ENCODE data around the gene ARID4B. TPM values are rescaled to one million over a fixed set of nuclear protein-coding genes. Genes with fewer than 3 reads are reported as not detected.

ARID4B gene
- total and polyA plus RNA-seq, 2 of the 13 experiments (the other 11 are each of a cell fraction or from before 2014, with no cell fraction given), result 9.7 to 24.6 TPM

DNA sequence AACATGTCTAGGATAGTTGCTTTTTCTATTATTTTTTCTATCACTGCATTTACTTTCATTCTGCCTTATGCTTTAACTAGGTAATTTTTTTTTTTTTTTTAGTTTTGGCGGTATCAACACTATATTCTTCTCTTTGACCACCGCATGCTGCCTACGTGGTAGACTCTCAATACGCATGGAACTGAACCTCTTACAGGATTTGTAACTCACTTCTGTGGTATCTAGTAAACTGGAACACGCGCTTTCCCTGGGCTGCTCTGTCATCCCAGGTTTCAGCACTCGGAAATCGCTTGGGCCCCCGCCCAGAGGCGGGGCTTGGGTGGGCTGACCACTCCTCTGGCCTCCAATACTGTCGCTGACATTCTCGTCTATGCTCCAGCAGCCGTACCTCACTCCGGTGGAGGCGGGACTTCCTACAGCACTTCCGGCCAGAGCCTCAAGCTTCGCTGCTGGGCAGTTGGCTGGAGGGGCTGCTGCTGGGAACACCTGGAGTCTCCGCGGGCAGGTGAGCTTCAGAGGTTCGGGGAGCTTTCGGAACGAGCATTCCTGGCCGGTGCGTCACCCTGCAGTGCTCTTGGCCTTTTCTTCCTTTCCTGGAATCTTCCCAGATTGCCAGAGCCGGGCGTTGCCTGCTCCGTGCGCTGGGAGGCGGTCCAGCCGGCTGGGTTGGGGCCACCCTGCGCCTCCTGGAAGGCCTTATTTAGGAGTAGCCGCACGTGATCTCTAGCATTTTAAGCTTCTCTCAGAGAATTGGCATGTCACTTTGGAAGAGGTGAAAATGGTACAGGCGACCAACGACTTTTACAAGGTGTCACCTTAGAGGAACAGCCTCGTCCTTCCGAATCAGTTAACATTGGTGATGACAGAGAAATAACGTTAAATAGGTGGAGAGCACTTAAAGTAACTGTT lies 39.3 kb upstream of the ARID4B start, which contains the start of gene TBCE (continued):
- no peak for TF ChIP-seq THAP8 (CRISPR knock-in tag; IDR thresholded peaks at IDR 0.05; ENCODE audit: borderline replicate concordance)
- peak; percentile 84 for TF ChIP-seq GATAD1 (CRISPR knock-in tag; IDR thresholded peaks at IDR 0.05)
- TF ChIP-seq SAFB2 (CRISPR knock-in tag; IDR thresholded peaks at IDR 0.05; ENCODE audit: borderline replicate concordance, low read depth), result no peak
- TF ChIP-seq PRPF4 (IDR thresholded peaks at IDR 0.05; ENCODE audit: low read depth, low read length, poor library complexity, severe bottlenecking), result no peak
- no peak for TF ChIP-seq HMGXB3 (CRISPR knock-in tag; IDR thresholded peaks at IDR 0.05; ENCODE audit: borderline replicate concordance)
- no peak for TF ChIP-seq SIN3B (IDR thresholded peaks at IDR 0.05; ENCODE audit: low read length)
- TF ChIP-seq, protein P1, sequence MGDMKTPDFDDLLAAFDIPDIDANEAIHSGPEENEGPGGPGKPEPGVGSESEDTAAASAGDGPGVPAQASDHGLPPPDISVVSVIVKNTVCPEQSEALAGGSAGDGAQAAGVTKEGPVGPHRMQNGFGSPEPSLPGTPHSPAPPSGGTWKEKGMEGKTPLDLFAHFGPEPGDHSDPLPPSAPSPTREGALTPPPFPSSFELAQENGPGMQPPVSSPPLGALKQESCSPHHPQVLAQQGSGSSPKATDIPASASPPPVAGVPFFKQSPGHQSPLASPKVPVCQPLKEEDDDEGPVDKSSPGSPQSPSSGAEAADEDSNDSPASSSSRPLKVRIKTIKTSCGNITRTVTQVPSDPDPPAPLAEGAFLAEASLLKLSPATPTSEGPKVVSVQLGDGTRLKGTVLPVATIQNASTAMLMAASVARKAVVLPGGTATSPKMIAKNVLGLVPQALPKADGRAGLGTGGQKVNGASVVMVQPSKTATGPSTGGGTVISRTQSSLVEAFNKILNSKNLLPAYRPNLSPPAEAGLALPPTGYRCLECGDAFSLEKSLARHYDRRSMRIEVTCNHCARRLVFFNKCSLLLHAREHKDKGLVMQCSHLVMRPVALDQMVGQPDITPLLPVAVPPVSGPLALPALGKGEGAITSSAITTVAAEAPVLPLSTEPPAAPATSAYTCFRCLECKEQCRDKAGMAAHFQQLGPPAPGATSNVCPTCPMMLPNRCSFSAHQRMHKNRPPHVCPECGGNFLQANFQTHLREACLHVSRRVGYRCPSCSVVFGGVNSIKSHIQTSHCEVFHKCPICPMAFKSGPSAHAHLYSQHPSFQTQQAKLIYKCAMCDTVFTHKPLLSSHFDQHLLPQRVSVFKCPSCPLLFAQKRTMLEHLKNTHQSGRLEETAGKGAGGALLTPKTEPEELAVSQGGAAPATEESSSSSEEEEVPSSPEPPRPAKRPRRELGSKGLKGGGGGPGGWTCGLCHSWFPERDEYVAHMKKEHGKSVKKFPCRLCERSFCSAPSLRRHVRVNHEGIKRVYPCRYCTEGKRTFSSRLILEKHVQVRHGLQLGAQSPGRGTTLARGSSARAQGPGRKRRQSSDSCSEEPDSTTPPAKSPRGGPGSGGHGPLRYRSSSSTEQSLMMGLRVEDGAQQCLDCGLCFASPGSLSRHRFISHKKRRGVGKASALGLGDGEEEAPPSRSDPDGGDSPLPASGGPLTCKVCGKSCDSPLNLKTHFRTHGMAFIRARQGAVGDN (CRISPR knock-in tag; IDR thresholded peaks at IDR 0.05), result peak; percentile 89
- no peak for TF ChIP-seq HDAC6 (IDR thresholded peaks at IDR 0.05; ENCODE audit: low read depth, low read length)
- 0 out of 2 replicates have a peak, but pooled peaks have one; percentile 47 for TF ChIP-seq ZNF580 (CRISPR knock-in tag; IDR thresholded peaks at IDR 0.05; ENCODE audit: borderline replicate concordance, low read depth)
- peak; percentile 79; the same call in 1 of the 2 replicates for TF ChIP-seq ZNF275 (CRISPR knock-in tag; IDR thresholded peaks at IDR 0.05; ENCODE audit: borderline replicate concordance)
- 0 out of 2 replicates have a peak, but pooled peaks have one; percentile 10 for TF ChIP-seq MIXL1 (CRISPR knock-in tag; IDR thresholded peaks at IDR 0.05)
- TF ChIP-seq MXD3 (CRISPR knock-in tag; IDR thresholded peaks at IDR 0.05), result peak; percentile 55; the same call in 1 of the 2 replicates
- no peak for TF ChIP-seq HHEX (CRISPR knock-in tag; IDR thresholded peaks at IDR 0.05)
- peak; percentile 64; the same call in 1 of the 2 replicates for TF ChIP-seq ZNF615 (CRISPR knock-in tag; IDR thresholded peaks at IDR 0.05; ENCODE audit: borderline replicate concordance)
- TF ChIP-seq THAP11 (CRISPR knock-in tag; IDR thresholded peaks at IDR 0.05), result peak; percentile 81

Data from HepG2 (cell line).